Measurements from ENCODE around the gene FZD2. TPM values are rescaled to one million over a fixed set of nuclear protein-coding genes. Genes with fewer than 3 reads are reported as not detected.
A peak's percentile ranks its signal among the peaks of the same experiment; 100 is the strongest.
"Not testable (repeated sequence)": the region's sequence is repeated elsewhere in the genome, so short reads cannot be mapped to it uniquely, and the experiment has no call there.

FZD2 gene
- 9.8 TPM for total RNA-seq
- 14.7 TPM for polyA plus RNA-seq

- H3K4me3 ChIP-seq (ENCODE audit: low read depth, low read length) = peak within 1 kb of the TSS; percentile 80
- under 1% methylated on average over 49 of the region's 49 CpGs for WGBS
These were observed at the start of gene FZD2 for GRCh38 chr17:44556832-44557606. Gene FZD2, plus strand, starts transcription at chr17:44557484. Its CDS starts 205 bp downstream, at chr17:44557689.

GRCh38 chr17:44511241-44512134 lies 45.8 kb upstream of the FZD2 start:
- not testable (repeated sequence) for H3K4me1 ChIP-seq (ENCODE audit: insufficient read depth); H3K36me3 ChIP-seq (ENCODE audit: insufficient read depth); H3K27ac ChIP-seq (ENCODE audit: low read depth); DNase-seq (ENCODE audit: extremely low spot score); H3K4me3 ChIP-seq (ENCODE audit: low read depth, low read length)
- 30% methylated on average over 14 of the region's 14 CpGs for WGBS

More at GRCh38 chr17:44556832-44557606, at the start of gene FZD2:
- H3K36me3 ChIP-seq (ENCODE audit: insufficient read depth) = no peaks in the 10 kb centered on the region
- no peaks in the 10 kb centered on the region for H3K4me1 ChIP-seq (ENCODE audit: insufficient read depth)
- DNase-seq (ENCODE audit: extremely low spot score) = peak; percentile 97
- peak within 1 kb of the TSS; percentile 61 for H3K27ac ChIP-seq (ENCODE audit: low read depth)

DNA sequence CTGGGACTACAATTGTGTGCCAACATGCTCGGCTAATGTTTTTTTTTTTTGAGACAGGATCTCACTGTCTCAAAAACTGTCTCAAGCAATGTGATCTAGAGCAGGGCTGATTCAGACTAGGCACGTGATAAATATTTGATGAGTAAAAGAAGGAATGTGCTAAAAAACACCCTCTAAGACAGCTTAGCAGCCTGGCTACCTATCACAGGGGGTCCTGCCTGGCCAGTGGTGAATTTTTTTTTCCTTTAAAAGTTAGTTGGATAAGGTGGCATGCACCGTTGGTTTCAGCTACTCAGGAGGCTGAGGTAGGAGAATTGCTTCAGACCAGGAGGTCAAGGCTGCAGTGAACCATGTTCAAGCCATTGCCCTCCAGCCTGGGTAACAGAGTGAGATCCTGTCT lies 39.3 kb upstream of the FZD2 start:
- WGBS = 45% methylated on average over 3 of the region's 3 CpGs
- no peaks in the 10 kb centered on the region for H3K36me3 ChIP-seq (ENCODE audit: insufficient read depth)
- no peaks in the 10 kb centered on the region for H3K4me1 ChIP-seq (ENCODE audit: insufficient read depth)
- H3K4me3 ChIP-seq (ENCODE audit: low read depth, low read length) = no peak overlapping the region
- H3K27ac ChIP-seq (ENCODE audit: low read depth) = no peak overlapping the region
- DNase-seq (ENCODE audit: extremely low spot score) = no peak

DNA sequence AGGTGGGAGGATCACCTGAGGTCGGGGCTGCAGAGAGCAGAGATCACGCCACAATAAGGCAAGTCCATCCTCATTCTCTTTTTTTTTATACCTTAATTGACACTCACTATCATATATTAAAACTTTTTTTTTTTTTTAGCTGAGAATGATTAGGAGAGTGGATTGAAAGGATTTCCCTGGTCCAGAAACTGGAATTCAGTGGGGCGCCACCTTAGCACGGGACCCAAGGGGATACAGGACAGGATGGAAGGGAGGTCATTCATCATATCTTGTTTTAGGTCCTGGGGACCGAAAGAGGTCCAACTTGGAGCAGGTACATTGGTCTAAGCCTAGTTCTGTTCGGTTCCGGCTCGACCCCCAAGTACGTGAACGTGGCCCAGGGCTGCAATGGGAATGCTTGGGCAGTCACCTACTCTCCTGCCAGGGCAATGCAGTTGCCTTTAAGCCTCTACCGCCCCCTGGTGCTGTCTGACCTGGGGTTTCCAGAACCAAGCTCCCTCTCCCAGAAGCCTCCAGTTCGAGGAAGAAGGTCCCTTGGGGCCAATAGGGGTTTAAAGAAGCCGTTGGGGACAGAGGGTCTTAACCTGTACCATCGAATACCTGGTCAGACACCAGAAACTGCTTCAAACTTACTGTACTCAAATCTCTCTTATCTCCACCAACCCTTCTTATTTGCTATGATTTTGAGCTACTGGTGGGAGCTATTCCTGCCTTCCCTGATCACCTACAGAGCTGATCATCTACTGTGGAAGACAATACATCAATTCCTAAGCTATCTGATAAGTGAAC lies 34.2 kb upstream of the FZD2 start:
- H3K4me3 ChIP-seq (ENCODE audit: low read depth, low read length) = no peak overlapping the region
- no peaks in the 10 kb centered on the region for H3K4me1 ChIP-seq (ENCODE audit: insufficient read depth)
- WGBS = 58% methylated on average over 14 of the region's 14 CpGs
- no peak for DNase-seq (ENCODE audit: extremely low spot score)
- H3K27ac ChIP-seq (ENCODE audit: low read depth) = no peak overlapping the region
- H3K36me3 ChIP-seq (ENCODE audit: insufficient read depth) = no peaks in the 10 kb centered on the region

- Histone ChIP-seq H3K4me1 (ENCODE audit: insufficient read depth) (no peaks in the 10 kb centered on the region), H3K27ac (ENCODE audit: low read depth) (no peak overlapping the region), H3K4me3 (ENCODE audit: low read depth, low read length) (no peak overlapping the region), H3K36me3 (ENCODE audit: insufficient read depth) (no peaks in the 10 kb centered on the region)
- 72% methylated on average over 3 of the region's 3 CpGs for WGBS
- DNase-seq (ENCODE audit: extremely low spot score) = no peak
These were observed 33.7 kb upstream of the FZD2 start for GRCh38 chr17:44523672-44523972.

- no peak overlapping the region for H3K4me3 ChIP-seq (ENCODE audit: low read depth, low read length)
- 93% methylated on average over 1 of the region's 1 CpG for WGBS
- H3K27ac ChIP-seq (ENCODE audit: low read depth) = no peak overlapping the region
- H3K4me1 ChIP-seq (ENCODE audit: insufficient read depth) = no peaks in the 10 kb centered on the region
- no peaks in the 10 kb centered on the region for H3K36me3 ChIP-seq (ENCODE audit: insufficient read depth)
- DNase-seq (ENCODE audit: extremely low spot score) = no peak
These were observed 30.2 kb upstream of the FZD2 start for GRCh38 chr17:44527102-44527501.

- H3K27ac ChIP-seq (ENCODE audit: low read depth) = no peak overlapping the region
- H3K36me3 ChIP-seq (ENCODE audit: insufficient read depth) = no peaks in the 10 kb centered on the region
- H3K4me1 ChIP-seq (ENCODE audit: insufficient read depth) = no peaks in the 10 kb centered on the region
- WGBS = 95% methylated on average over 28 of the region's 28 CpGs
- DNase-seq (ENCODE audit: extremely low spot score) = no peak
- no peak overlapping the region for H3K4me3 ChIP-seq (ENCODE audit: low read depth, low read length)
These were observed 29.3 kb upstream of the FZD2 start for GRCh38 chr17:44527954-44528353.

DNA sequence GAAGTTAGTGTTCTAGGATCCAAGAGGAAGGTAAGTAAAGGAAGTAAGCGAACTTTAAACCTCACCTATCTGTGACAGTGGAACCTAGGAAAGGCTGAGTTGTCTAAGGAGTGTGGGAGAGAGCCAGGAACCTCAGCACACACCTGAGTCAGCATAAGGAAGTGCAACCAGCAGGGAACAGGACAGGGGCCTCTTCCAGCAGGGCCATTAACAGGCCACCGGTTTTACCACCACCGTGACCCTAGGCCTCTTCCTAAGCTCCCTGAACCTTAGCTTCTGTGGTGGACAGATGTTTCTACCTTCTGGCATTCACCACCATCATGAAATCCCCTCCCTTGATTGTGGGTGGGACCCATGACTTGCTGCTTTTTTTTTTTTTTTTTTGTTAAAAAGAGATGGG lies 27.4 kb upstream of the FZD2 start:
- Histone ChIP-seq H3K27ac (ENCODE audit: low read depth) (no peak overlapping the region), H3K4me3 (ENCODE audit: low read depth, low read length) (no peak overlapping the region), H3K36me3 (ENCODE audit: insufficient read depth) (no peaks in the 10 kb centered on the region), H3K4me1 (ENCODE audit: insufficient read depth) (no peaks in the 10 kb centered on the region)
- no peak for DNase-seq (ENCODE audit: extremely low spot score)
- WGBS = 74% methylated on average over 3 of the region's 3 CpGs

- Histone ChIP-seq H3K27ac (ENCODE audit: low read depth) (no peak overlapping the region), H3K36me3 (ENCODE audit: insufficient read depth) (no peaks in the 10 kb centered on the region), H3K4me3 (ENCODE audit: low read depth, low read length) (no peak overlapping the region), H3K4me1 (ENCODE audit: insufficient read depth) (no peaks in the 10 kb centered on the region)
- no peak for DNase-seq (ENCODE audit: extremely low spot score)
- 78% methylated on average over 7 of the region's 7 CpGs for WGBS
These were observed 26.3 kb upstream of the FZD2 start for GRCh38 chr17:44530896-44531418.

DNA sequence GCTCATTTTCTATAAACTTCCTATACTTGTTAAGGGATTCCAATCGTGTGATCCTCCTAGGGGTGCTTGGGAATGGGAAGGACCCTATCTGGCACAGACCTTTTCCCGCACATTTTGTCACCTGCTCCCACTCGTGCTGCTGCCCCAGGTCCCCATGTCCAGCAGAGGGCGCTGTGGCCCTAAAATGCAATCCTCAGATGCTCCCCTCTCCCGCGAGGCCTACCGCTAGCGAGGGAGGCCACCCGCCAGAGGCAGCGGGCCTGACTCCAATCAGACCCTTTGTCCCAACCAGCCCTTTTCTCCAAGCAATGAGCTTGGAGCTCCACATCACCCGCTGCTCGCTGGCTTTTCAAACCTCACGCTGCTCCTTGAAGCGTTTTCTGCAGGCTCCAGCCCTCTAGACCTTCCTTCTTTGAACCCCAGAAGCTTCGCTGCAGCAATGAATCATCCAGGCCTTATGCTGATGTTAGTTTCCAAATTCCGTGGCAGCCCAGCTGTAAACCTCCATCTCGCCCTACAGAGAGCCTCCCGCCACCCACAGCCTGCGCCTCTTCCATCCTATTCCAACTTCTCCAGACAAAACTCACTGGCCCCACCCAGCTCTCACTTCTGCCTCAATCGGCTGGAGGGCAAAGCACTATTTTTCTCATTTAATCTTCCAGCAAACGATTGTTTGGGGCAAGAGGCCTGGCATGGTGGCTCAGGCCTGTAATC lies 23.6 kb upstream of the FZD2 start:
- no peak overlapping the region for H3K27ac ChIP-seq (ENCODE audit: low read depth)
- WGBS = 15% methylated on average over 21 of the region's 21 CpGs
- DNase-seq (ENCODE audit: extremely low spot score) = peak; percentile 69
- no peak overlapping the region for H3K4me3 ChIP-seq (ENCODE audit: low read depth, low read length)
- no peaks in the 10 kb centered on the region for H3K4me1 ChIP-seq (ENCODE audit: insufficient read depth)
- no peaks in the 10 kb centered on the region for H3K36me3 ChIP-seq (ENCODE audit: insufficient read depth)

GRCh38 chr17:44536090-44536953 lies 21.0 kb upstream of the FZD2 start:
- Histone ChIP-seq H3K27ac (ENCODE audit: low read depth) (no peak overlapping the region), H3K4me1 (ENCODE audit: insufficient read depth) (no peaks in the 10 kb centered on the region), H3K36me3 (ENCODE audit: insufficient read depth) (no peaks in the 10 kb centered on the region), H3K4me3 (ENCODE audit: low read depth, low read length) (no peak overlapping the region)
- WGBS = 68% methylated on average over 12 of the region's 12 CpGs
- DNase-seq (ENCODE audit: extremely low spot score) = no peak

DNA sequence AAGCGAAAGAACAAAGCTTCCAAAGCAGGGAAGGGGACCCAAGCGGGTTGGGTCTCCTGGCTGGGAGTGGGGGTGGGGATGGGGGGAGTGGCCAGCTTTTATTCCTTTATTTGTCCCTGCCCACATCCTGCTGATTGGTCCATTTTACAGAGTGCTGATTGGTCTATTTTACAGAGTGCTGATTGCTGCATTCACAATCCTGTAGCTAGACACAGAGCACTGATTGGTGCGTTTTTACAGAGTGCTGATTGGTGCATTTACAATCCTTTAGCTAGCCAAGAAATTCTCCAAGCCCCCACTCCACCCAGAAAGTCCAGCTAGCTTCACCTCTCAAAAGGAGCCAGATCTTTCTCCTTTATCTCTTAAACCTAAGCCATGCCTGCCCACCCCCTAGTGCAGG lies 19.4 kb upstream of the FZD2 start:
- not testable (repeated sequence) for H3K27ac ChIP-seq (ENCODE audit: low read depth); H3K4me3 ChIP-seq (ENCODE audit: low read depth, low read length); H3K36me3 ChIP-seq (ENCODE audit: insufficient read depth); H3K4me1 ChIP-seq (ENCODE audit: insufficient read depth); DNase-seq (ENCODE audit: extremely low spot score)
- 95% methylated on average over 3 of the region's 3 CpGs for WGBS
